Large intestine (tissue), 3 donors: ENCODE measurements around the gene CD86. TPM values are rescaled to one million over a fixed set of nuclear protein-coding genes. Genes with fewer than 3 reads are reported as not detected.
"Not testable (repeated sequence)": the region's sequence is repeated elsewhere in the genome, so short reads cannot be mapped to it uniquely, and the experiment has no call there.

ENCODE experiments used
- DNase-seq, 2 donors: peaks; one replicate each; pipeline versions ENCODE4 v3.0.0 to v3.0.0-alpha.2; 2013
- H3K27ac ChIP-seq: one replicate; pipeline ENCODE4 v1.5.1; 2013; ENCODE audit warnings: low read length
- H3K27me3 ChIP-seq: 2 replicates; pipeline ENCODE4 v1.6.1; 2013; ENCODE audit warnings: low read length; ENCODE audit not compliant: control insufficient read depth, insufficient read depth
- H3K36me3 ChIP-seq: 2 replicates; pipeline ENCODE4 v1.6.1; 2013; ENCODE audit warnings: low read length; ENCODE audit not compliant: control insufficient read depth, insufficient read depth
- H3K4me1 ChIP-seq: one replicate; pipeline ENCODE4 v1.6.1; 2013; ENCODE audit warnings: low read length; ENCODE audit not compliant: control insufficient read depth, insufficient read depth
- H3K4me3 ChIP-seq: one replicate; pipeline ENCODE4 v1.5.1; 2013; ENCODE audit warnings: low read length
- H3K9me3 ChIP-seq: one replicate; pipeline ENCODE4 v1.6.1; 2013; ENCODE audit warnings: mild to moderate bottlenecking, low read depth, low read length, moderate library complexity; ENCODE audit not compliant: control insufficient read depth
- WGBS: methylation state at CpG from one replicate; pipeline ENCODE4 v1.1.5; 2013; ENCODE audit warnings: low lambda C conversion rate; ENCODE audit not compliant: insufficient coverage; 5-methylcytosine and 5-hydroxymethylcytosine counted together
- polyA plus RNA-seq: library from polyadenylated mRNA; unstranded; fragments of 120-200 nt; gene quantifications from one replicate; pipeline ENCODE4 v1.2.1, GENCODE V29; 2013

CD86 gene
- polyA plus RNA-seq, 1 donor, result 3.3 TPM

DNA sequence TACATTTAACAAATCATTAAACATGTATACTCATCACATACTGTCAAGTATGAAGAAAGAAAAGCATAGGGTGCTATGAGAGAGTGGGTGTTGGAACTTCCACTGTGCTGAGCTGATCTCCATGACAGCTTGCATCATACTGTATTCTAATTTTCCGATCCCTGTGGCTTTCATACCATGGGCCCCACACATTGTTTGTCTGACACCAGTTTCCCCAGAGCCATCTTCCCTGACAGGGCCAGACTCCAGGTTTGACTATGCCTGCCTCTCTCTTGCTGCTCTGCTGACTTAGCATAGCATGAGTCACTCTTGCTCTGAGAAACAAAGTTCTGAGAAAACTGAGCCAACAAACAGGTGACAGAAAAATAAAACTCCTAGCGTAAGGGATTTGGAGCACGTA is 91.3 kb downstream of the CD86 start:
- Histone ChIP-seq H3K4me3 (no peak overlapping the region), H3K4me1 (no peaks in the 10 kb centered on the region), H3K36me3 (no peaks in the 10 kb centered on the region), H3K27me3 (no peaks in the 10 kb centered on the region), H3K27ac (no peak overlapping the region), H3K9me3 (no peaks in the 10 kb centered on the region)
- no peak for DNase-seq
- WGBS, result 100% methylated on average over 3 of the region's 3 CpGs

GRCh38 chr3:122148941-122149627 is 93.9 kb downstream of the CD86 start:
- Histone ChIP-seq H3K4me1 (no peaks in the 10 kb centered on the region), H3K27me3 (no peaks in the 10 kb centered on the region), H3K4me3 (no peak overlapping the region), H3K27ac (no peak overlapping the region), H3K9me3 (peaks cover under 1% of the 10 kb centered on the region), H3K36me3 (no peaks in the 10 kb centered on the region)
- no peak for DNase-seq
- no CpG with 5 or more reads among the region's 2 CpGs for WGBS

DNA sequence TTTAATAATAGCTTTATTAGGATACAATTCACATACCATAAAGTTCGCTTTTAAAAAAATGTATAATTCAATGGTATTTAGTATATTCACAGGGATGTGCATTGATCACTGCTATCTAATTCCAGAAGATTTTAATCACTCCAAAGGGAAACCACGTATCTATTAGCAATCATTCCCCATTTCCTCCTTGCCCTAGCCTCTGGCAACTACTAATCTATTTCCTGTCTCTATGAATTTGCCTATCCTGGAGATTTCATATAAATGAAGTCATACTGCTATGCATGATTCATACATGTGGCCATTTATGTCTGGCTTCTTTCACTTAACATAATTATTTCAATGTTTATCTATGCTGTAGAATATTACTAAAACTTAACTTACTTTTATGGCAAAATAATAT is 96.3 kb downstream of the CD86 start:
- H3K9me3 ChIP-seq, result peaks cover 16% of the 10 kb centered on the region
- H3K27me3 ChIP-seq, result no peaks in the 10 kb centered on the region
- 75% methylated on average over 1 of the region's 2 CpGs for WGBS
- H3K4me3 ChIP-seq, result no peak overlapping the region
- DNase-seq, result no peak
- H3K27ac ChIP-seq, result no peak overlapping the region
- no peaks in the 10 kb centered on the region for H3K36me3 ChIP-seq
- no peaks in the 10 kb centered on the region for H3K4me1 ChIP-seq

DNA sequence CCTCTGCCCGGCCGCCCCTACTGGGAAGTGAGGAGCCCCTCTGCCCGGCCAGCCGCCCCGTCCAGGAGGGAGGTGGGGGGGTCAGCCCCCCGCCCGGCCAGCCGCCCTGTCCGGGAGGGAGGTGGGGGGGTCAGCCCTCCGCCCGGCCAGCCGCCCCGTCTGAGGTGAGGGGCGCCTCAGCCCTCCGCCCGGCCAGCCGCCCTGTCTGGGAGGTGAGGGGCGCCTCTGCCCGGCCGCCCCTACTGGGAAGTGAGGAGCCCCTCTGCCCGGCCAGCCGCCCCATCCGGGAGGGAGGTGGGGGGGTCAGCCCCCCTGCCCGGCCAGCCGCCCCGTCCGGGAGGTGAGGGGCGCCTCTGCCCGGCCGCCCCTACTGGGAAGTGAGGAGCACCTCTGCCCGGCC is 109.8 kb downstream of the CD86 start:
- DNase-seq, H3K27ac ChIP-seq, H3K9me3 ChIP-seq, H3K27me3 ChIP-seq, H3K4me3 ChIP-seq, H3K4me1 ChIP-seq, H3K36me3 ChIP-seq: not testable (repeated sequence)
- no CpG with 5 or more reads among the region's 31 CpGs for WGBS

DNA sequence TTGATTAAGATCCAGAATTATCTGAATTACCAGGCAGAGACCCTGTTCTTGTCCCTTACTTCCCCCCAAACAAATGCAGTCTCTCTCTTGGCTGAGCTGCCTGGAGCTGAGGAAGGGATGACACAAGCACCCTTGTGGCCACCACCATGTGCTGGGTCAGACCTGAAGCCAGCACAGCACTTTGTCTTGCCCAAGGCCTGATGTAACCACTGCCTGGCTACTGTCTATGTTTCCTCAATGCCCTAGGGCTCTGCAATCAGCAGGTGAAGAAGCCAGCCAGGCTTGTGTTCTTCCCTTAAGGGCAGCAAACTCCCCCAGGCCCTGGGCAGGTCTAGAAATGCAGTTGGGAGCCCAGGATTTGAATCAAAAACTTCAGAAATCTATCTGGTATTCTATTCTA is 112.5 kb downstream of the CD86 start:
- Histone ChIP-seq H3K36me3 (no peaks in the 10 kb centered on the region), H3K9me3 (peaks cover 6% of the 10 kb centered on the region), H3K27me3 (no peaks in the 10 kb centered on the region), H3K4me3 (no peak overlapping the region), H3K4me1 (no peaks in the 10 kb centered on the region), H3K27ac (no peak overlapping the region)
- DNase-seq, result no peak

DNA sequence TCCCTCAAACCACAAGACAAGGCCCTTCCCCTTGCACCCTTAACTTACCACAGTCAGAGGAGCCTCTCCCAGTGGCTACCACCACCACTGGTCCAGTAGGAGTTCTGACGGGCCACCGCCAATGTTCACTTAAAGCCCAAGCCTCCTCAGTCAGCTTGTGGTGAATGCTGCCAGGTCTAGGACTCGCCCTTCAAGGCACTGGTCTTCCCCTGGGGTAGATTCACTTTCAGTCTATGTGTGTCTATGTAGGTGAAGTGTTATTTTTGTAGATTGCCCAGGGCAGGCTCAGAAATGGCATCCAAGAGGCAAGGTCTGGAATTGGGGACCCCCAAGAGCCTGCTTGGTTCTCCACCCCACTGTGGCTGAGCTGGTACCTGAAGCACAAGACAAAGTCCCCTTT is 112.9 kb downstream of the CD86 start:
- Histone ChIP-seq H3K27me3 (no peaks in the 10 kb centered on the region), H3K36me3 (no peaks in the 10 kb centered on the region), H3K4me3 (no peak overlapping the region), H3K27ac (no peak overlapping the region), H3K4me1 (no peaks in the 10 kb centered on the region), H3K9me3 (peaks cover 6% of the 10 kb centered on the region)
- no CpG with 5 or more reads among the region's 3 CpGs for WGBS
- no peak for DNase-seq

- DNase-seq, result no peak
- H3K4me3 ChIP-seq, result no peak overlapping the region
- H3K36me3 ChIP-seq, result no peaks in the 10 kb centered on the region
- no CpG with 5 or more reads among the region's 3 CpGs for WGBS
- H3K27ac ChIP-seq, result no peak overlapping the region
- no peaks in the 10 kb centered on the region for H3K27me3 ChIP-seq
- H3K4me1 ChIP-seq, result no peaks in the 10 kb centered on the region
- H3K9me3 ChIP-seq, result peaks cover 2% of the 10 kb centered on the region
Measured at GRCh38 chr3:122169911-122170310, 114.7 kb downstream of the CD86 start.

Other genes starting within 250 kb of the CD86 start
- 33.7 TPM for gene IQCB1, start 220.3 kb upstream of the CD86 start, polyA plus RNA-seq
- gene EAF2, start 220.2 kb upstream of the CD86 start, polyA plus RNA-seq, result 6.0 TPM
- gene SLC15A2, start 161.0 kb upstream of the CD86 start, polyA plus RNA-seq, result 3.2 TPM
- 3.2 TPM for gene ILDR1, start 33.1 kb upstream of the CD86 start, polyA plus RNA-seq
- 1.9 TPM for gene CASR, start 128.3 kb downstream of the CD86 start, polyA plus RNA-seq